HG03175 (cell line): ENCODE data around the gene NDRG4.

Experiments
- ATAC-seq: cut with Tn5 transposase; IDR thresholded peaks from one replicate; pipeline ENCODE4 v1.9.1; 2021; ENCODE audit warnings: mild to moderate bottlenecking, moderate library complexity; ENCODE audit not compliant: unreplicated experiment

Gene NDRG4

GRCh38 chr16:58493756-58494431 lies 6.0 kb upstream of the NDRG4 start:
- ATAC-seq, result no peak

- ATAC-seq, result peak; percentile 47
These were observed 4.9 kb upstream of the NDRG4 start for GRCh38 chr16:58494981-58495520.

- no peak for ATAC-seq
These were observed 4.2 kb upstream of the NDRG4 start for GRCh38 chr16:58495521-58496331.

GRCh38 chr16:58497468-58497867 lies 2.5 kb upstream of the NDRG4 start:
- ATAC-seq, result no peak

- no peak for ATAC-seq
These were observed 2.0 kb upstream of the NDRG4 start for GRCh38 chr16:58497935-58498334.

- no peak for ATAC-seq
These were observed 1.4 kb upstream of the NDRG4 start for GRCh38 chr16:58498341-58499091.

- ATAC-seq, result no peak
These were observed 841 bp upstream of the NDRG4 start for GRCh38 chr16:58499092-58499511.

GRCh38 chr16:58500430-58501241 lies 693 bp downstream of the NDRG4 start:
- ATAC-seq, result no peak

- ATAC-seq, result no peak
These were observed 1.5 kb downstream of the NDRG4 start for GRCh38 chr16:58501242-58502131.

GRCh38 chr16:58502217-58502921 lies 2.4 kb downstream of the NDRG4 start:
- no peak for ATAC-seq

- ATAC-seq, result no peak
These were observed 3.4 kb downstream of the NDRG4 start for GRCh38 chr16:58503166-58503862.

- ATAC-seq, result no peak
These were observed 4.1 kb downstream of the NDRG4 start for GRCh38 chr16:58503863-58504688.

- no peak for ATAC-seq
These were observed 6.6 kb downstream of the NDRG4 start for GRCh38 chr16:58506241-58507194.

- ATAC-seq, result no peak
These were observed 7.4 kb downstream of the NDRG4 start for GRCh38 chr16:58507195-58507962.

GRCh38 chr16:58507963-58508670 lies 8.2 kb downstream of the NDRG4 start:
- no peak for ATAC-seq
